GM18873 (cell line): ENCODE results near the gene TTC3.

Experiments used
- ATAC-seq: cut with Tn5 transposase; IDR thresholded peaks from one replicate; pipeline ENCODE4 v1.9.1; 2021; ENCODE audit warnings: mild to moderate bottlenecking, moderate library complexity, moderate number of reproducible peaks; ENCODE audit not compliant: unreplicated experiment, low FRiP score

TTC3 gene

GRCh38 chr21:37241426-37241825 lies 168.4 kb downstream of the TTC3 start:
- ATAC-seq, result no peak

GRCh38 chr21:37243961-37244360 lies 170.9 kb downstream of the TTC3 start:
- ATAC-seq, result no peak

- ATAC-seq, result no peak
Measured at GRCh38 chr21:37244501-37245095, 171.5 kb downstream of the TTC3 start.

GRCh38 chr21:37245151-37245550 lies 172.1 kb downstream of the TTC3 start:
- ATAC-seq, result no peak

GRCh38 chr21:37248298-37248697 lies 175.2 kb downstream of the TTC3 start:
- ATAC-seq, result no peak

GRCh38 chr21:37249112-37249904 lies 176.3 kb downstream of the TTC3 start:
- ATAC-seq, result no peak

GRCh38 chr21:37251294-37251634 lies 178.2 kb downstream of the TTC3 start:
- ATAC-seq, result no peak
